ENCODE measurements around the gene BTN3A1.
"Not testable (repeated sequence)": the region's sequence is repeated elsewhere in the genome, so short reads cannot be mapped to it uniquely, and the experiment has no call there.

DNA sequence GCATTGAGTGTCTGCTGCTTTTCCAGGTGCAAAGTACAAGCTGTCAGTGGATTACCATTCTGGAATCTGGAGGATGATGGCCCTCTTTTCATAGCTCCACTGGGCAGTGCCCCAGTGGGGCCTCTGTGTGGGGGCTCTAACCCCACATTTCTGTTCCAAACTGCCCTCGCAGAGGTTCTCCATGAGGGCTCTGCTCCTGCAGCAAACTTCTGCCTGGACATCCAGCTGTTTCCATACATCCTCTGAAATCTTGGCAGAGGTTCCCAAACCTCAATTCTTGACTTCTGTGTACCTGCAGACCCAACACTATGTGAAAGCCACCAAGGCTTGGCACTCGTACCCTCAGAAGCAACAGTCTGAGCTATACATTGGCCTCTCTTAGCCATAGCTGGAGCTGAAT is 16.0 kb downstream of the BTN3A1 start:
- not testable (repeated sequence) for TF ChIP-seq EP300 (IDR thresholded peaks at IDR 0.05; ENCODE audit: low read depth in 2 of 2, low read length in 2 of 2); EP300 (CRISPR knock-in tag; IDR thresholded peaks at IDR 0.05; ENCODE audit: borderline replicate concordance); ZZZ3 (CRISPR knock-in tag; IDR thresholded peaks at IDR 0.05; ENCODE audit: borderline replicate concordance); ZKSCAN1 (IDR thresholded peaks at IDR 0.05; ENCODE audit: low read length); NR2F1 (CRISPR knock-in tag; IDR thresholded peaks at IDR 0.05); RBFOX2 (IDR thresholded peaks at IDR 0.05; ENCODE audit: low read depth, low read length); ZNF572 (CRISPR knock-in tag; IDR thresholded peaks at IDR 0.05); KLF6 (CRISPR knock-in tag; IDR thresholded peaks at IDR 0.05); CREB1 (IDR thresholded peaks at IDR 0.05); CREB1 (CRISPR knock-in tag; IDR thresholded peaks at IDR 0.05)
- TF ChIP-seq, protein P1, sequence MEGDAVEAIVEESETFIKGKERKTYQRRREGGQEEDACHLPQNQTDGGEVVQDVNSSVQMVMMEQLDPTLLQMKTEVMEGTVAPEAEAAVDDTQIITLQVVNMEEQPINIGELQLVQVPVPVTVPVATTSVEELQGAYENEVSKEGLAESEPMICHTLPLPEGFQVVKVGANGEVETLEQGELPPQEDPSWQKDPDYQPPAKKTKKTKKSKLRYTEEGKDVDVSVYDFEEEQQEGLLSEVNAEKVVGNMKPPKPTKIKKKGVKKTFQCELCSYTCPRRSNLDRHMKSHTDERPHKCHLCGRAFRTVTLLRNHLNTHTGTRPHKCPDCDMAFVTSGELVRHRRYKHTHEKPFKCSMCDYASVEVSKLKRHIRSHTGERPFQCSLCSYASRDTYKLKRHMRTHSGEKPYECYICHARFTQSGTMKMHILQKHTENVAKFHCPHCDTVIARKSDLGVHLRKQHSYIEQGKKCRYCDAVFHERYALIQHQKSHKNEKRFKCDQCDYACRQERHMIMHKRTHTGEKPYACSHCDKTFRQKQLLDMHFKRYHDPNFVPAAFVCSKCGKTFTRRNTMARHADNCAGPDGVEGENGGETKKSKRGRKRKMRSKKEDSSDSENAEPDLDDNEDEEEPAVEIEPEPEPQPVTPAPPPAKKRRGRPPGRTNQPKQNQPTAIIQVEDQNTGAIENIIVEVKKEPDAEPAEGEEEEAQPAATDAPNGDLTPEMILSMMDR (CRISPR knock-in tag; IDR thresholded peaks at IDR 0.05) = not testable (repeated sequence)
- TF ChIP-seq, protein P2, sequence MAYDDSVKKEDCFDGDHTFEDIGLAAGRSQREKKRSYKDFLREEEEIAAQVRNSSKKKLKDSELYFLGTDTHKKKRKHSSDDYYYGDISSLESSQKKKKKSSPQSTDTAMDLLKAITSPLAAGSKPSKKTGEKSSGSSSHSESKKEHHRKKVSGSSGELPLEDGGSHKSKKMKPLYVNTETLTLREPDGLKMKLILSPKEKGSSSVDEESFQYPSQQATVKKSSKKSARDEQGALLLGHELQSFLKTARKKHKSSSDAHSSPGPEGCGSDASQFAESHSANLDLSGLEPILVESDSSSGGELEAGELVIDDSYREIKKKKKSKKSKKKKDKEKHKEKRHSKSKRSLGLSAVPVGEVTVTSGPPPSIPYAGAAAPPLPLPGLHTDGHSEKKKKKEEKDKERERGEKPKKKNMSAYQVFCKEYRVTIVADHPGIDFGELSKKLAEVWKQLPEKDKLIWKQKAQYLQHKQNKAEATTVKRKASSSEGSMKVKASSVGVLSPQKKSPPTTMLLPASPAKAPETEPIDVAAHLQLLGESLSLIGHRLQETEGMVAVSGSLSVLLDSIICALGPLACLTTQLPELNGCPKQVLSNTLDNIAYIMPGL (CRISPR knock-in tag; IDR thresholded peaks at IDR 0.05; ENCODE audit: borderline replicate concordance in 1 of 2, low read depth in 1 of 2) = not testable (repeated sequence)
- TF ChIP-seq, protein P3, sequence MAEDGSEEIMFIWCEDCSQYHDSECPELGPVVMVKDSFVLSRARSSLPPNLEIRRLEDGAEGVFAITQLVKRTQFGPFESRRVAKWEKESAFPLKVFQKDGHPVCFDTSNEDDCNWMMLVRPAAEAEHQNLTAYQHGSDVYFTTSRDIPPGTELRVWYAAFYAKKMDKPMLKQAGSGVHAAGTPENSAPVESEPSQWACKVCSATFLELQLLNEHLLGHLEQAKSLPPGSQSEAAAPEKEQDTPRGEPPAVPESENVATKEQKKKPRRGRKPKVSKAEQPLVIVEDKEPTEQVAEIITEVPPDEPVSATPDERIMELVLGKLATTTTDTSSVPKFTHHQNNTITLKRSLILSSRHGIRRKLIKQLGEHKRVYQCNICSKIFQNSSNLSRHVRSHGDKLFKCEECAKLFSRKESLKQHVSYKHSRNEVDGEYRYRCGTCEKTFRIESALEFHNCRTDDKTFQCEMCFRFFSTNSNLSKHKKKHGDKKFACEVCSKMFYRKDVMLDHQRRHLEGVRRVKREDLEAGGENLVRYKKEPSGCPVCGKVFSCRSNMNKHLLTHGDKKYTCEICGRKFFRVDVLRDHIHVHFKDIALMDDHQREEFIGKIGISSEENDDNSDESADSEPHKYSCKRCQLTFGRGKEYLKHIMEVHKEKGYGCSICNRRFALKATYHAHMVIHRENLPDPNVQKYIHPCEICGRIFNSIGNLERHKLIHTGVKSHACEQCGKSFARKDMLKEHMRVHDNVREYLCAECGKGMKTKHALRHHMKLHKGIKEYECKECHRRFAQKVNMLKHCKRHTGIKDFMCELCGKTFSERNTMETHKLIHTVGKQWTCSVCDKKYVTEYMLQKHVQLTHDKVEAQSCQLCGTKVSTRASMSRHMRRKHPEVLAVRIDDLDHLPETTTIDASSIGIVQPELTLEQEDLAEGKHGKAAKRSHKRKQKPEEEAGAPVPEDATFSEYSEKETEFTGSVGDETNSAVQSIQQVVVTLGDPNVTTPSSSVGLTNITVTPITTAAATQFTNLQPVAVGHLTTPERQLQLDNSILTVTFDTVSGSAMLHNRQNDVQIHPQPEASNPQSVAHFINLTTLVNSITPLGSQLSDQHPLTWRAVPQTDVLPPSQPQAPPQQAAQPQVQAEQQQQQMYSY (CRISPR knock-in tag; IDR thresholded peaks at IDR 0.05) = not testable (repeated sequence)
